Nephron progenitor cell (in vitro differentiated cells): ENCODE measurements around the gene FH.

ENCODE experiments used
- DNase-seq: peaks from one replicate; pipeline ENCODE4 v3.0.0; 2021
- H3K27ac Mint-ChIP-seq: 2 replicates; pipeline ENCODE4 v1.8.0; 2021; ENCODE audit warnings: mild to moderate bottlenecking, moderate library complexity, mixed read lengths
- H3K27me3 Mint-ChIP-seq: 2 replicates; pipeline ENCODE4 v1.8.0; 2021; ENCODE audit warnings: mild to moderate bottlenecking, low read depth, mixed read lengths; ENCODE audit not compliant: poor library complexity
- H3K36me3 Mint-ChIP-seq: 2 replicates; pipeline ENCODE4 v1.8.0; 2021; ENCODE audit warnings: low read depth, mixed read lengths
- H3K4me1 Mint-ChIP-seq: 2 replicates; pipeline ENCODE4 v1.8.0; 2021; ENCODE audit warnings: mixed read lengths
- H3K4me3 Mint-ChIP-seq: 2 replicates; pipeline ENCODE4 v1.8.0; 2021; ENCODE audit warnings: mild to moderate bottlenecking, moderate library complexity, mixed read lengths
- H3K9me3 Mint-ChIP-seq: 2 replicates; pipeline ENCODE4 v1.8.0; 2021; ENCODE audit warnings: mild to moderate bottlenecking, moderate library complexity, mixed read lengths
- CTCF ChIP-seq: fragments of 200-600 bp; sonication (generic); IDR thresholded peaks from 2 replicates; pipeline ENCODE4 v1.5.0; 2021; ENCODE audit warnings: antibody characterized with exemption

The FH gene

GRCh38 chr1:241532162-241532531 lies 12.6 kb upstream of the FH start, which contains the start of gene KMO:
Gene KMO, plus strand, starts transcription at chr1:241532378. Its CDS starts 67 bp downstream, at chr1:241532445.
- H3K27ac Mint-ChIP-seq, result peak within 1 kb of the TSS; percentile 49
- TF ChIP-seq CTCF, result no peak
- H3K27me3 Mint-ChIP-seq, result peaks cover 4% of the 10 kb centered on the region
- peak within 1 kb of the TSS; percentile 75 for H3K4me3 Mint-ChIP-seq
- peaks cover 12% of the 10 kb centered on the region for H3K4me1 Mint-ChIP-seq
- no peaks in the 10 kb centered on the region for H3K9me3 Mint-ChIP-seq
- H3K36me3 Mint-ChIP-seq, result no peaks in the 10 kb centered on the region
- no peak for DNase-seq

- no peaks in the 10 kb centered on the region for H3K9me3 Mint-ChIP-seq
- peaks cover 4% of the 10 kb centered on the region for H3K27me3 Mint-ChIP-seq
- peak; percentile 55 for TF ChIP-seq CTCF
- H3K27ac Mint-ChIP-seq, result peak overlapping the region; percentile 49
- DNase-seq, result peak; percentile 6
- peak overlapping the region; percentile 75 for H3K4me3 Mint-ChIP-seq
- H3K36me3 Mint-ChIP-seq, result no peaks in the 10 kb centered on the region
- peaks cover 12% of the 10 kb centered on the region for H3K4me1 Mint-ChIP-seq
Observed at GRCh38 chr1:241531195-241532161, 11.9 kb upstream of the FH start.

- H3K4me1 Mint-ChIP-seq, result peaks cover 12% of the 10 kb centered on the region
- no peak for DNase-seq
- no peaks in the 10 kb centered on the region for H3K9me3 Mint-ChIP-seq
- TF ChIP-seq CTCF, result no peak
- H3K27me3 Mint-ChIP-seq, result peaks cover 23% of the 10 kb centered on the region
- no peak overlapping the region for H3K4me3 Mint-ChIP-seq
- no peaks in the 10 kb centered on the region for H3K36me3 Mint-ChIP-seq
- H3K27ac Mint-ChIP-seq, result no peak overlapping the region
Observed at GRCh38 chr1:241527146-241527545, 7.6 kb upstream of the FH start.

GRCh38 chr1:241525026-241525425 lies 5.5 kb upstream of the FH start:
- Mint-ChIP-seq H3K4me1 (no peaks in the 10 kb centered on the region), H3K27ac (no peak overlapping the region), H3K36me3 (no peaks in the 10 kb centered on the region), H3K9me3 (no peaks in the 10 kb centered on the region), H3K4me3 (no peak overlapping the region), H3K27me3 (peaks cover 29% of the 10 kb centered on the region)
- no peak for DNase-seq
- TF ChIP-seq CTCF, result no peak

GRCh38 chr1:241521718-241522117 lies 2.2 kb upstream of the FH start:
- no peak for DNase-seq
- H3K27me3 Mint-ChIP-seq, result peaks cover 29% of the 10 kb centered on the region
- no peaks in the 10 kb centered on the region for H3K9me3 Mint-ChIP-seq

More at GRCh38 chr1:241521718-241522117, 2.2 kb upstream of the FH start:
- TF ChIP-seq CTCF, result no peak
- Mint-ChIP-seq H3K36me3 (peaks cover 6% of the 10 kb centered on the region), H3K4me1 (peaks cover 15% of the 10 kb centered on the region), H3K27ac (peak overlapping the region; percentile 64), H3K4me3 (no peak overlapping the region)
